Activated T-helper 9 cell treated with anti-CD3 and anti-CD28 coated beads, Interleukin-2, amount 50 U/mL, for 16 hours (primary cell): Measurements from ENCODE around the gene C10orf71.

ENCODE experiments used
- DNase-seq: peaks from one replicate; pipeline ENCODE4 v3.0.0-alpha.2; 2020; ENCODE audit warnings: low read depth

Gene C10orf71

DNA sequence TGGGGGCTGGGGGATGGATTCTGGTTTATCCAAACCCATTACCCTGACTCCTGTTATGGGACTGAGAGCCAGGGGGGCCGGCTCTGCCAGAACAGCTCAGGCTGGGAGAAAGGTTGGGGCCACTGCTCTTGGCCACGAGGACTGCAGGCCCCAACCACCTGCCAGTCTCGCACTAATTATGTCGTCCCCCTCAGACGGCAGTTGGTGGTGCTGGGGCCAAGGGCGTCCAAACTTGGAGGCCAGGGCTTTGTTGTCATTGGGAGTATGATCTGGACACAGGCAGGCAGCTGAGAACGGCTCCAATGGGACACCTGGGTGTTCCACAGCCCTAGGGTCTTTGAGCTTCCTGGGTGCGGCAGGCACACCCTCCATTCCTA, 62.2 kb downstream of the C10orf71 start:
- DNase-seq = no peak

DNA sequence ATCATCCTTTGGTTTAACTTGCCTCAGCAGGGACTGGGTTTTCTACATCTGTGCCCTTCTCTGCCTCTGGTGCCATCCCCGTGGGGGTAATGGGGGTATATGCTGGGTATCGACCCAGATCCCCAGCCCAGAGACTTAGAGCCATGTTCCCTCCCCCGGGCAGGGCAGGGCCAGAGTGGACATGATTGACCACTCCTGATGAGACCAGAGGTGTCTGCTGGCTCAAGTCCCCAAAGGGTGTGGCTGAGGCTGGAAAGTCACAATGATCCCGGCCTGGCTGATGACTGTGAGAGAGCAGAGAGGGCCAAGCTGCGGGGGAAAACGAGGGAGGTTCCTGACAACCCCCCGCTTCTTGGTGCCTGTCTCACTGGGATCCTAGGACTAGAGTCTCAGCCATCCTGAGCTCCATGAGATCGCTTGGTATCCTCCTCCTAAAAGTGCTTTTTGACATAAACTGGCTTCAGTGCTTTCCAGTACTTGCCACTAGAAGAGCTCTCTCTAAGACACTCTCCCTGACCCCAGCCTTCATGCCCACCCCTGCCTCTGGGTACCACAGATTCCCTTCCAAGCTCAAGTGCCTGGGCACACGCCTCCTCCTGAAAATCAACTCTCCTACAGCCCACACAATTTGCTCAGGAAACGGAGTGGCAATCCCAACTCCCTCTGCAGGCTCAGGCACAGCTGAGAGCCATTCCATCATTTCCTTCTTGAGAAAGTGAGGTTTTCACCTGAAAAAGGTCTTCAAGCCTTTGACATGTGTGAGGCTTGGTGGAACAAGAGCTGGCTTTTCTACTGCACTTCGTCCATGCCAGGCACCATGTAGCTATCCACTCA, 63.0 kb downstream of the C10orf71 start:
- no peak for DNase-seq

DNA sequence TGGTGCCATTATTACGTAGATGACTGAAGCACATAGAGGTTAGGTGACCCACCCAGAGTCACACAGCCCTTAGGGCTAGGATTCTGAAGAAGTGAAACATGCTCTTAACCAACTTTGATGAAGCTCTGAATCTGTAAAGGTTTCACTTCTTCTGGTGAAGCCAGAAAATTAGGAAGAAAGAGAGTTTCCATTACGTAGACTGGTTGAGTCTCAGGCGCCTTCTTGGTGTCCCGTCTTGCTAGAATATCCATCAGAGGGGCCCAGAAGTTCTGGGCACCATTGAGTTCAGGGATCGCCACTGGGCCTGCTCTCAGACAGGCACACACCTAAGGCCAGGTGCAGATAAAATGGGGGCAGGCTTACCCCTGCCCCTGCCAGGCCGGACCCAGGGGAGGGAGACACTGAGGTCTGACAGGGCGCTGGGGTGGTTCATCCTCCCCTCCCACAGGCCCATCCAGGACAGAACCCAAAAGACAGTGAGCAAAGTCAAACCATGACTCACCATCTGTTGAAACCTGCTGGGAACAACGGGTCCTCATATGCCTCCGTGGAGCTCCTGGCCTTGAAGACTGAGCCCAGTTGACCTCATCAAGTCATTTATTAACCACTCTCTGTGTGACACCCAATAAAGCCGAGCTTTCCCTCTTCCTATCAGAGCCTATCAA, 63.8 kb downstream of the C10orf71 start:
- DNase-seq = no peak

DNA sequence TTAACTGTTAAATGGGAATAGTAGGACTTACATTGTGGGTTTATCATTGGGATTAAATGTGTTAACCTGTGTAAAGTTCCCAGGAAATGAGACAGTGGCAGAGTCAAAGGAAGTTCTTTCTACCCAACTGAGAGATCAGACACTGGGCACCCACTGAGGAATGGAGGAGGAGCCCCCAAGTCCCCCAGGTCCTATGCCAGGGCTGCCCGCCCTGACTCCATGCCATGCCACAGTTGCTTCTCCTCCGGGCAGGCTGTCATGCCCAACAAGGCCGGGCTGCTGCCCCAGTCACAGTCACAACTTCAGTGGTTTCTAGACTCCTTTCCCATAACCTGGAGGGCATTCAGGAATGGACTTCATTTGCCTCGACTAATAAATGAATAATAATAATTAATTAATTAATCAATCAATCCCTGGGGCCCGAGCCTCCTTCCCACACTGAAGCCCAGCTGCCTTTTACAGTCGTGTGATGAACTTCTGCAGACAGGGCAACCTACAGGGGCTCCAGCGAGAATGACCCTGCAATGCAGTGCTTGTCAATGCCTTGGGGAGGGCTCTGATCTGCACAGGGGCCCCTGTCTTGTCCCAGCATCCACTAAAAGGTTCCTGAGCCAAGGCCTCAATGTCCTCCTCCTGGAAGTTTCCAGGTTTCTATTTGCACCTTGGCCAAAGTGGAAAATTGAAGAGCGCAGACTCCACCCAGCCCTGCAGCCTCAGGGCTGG, 64.5 kb downstream of the C10orf71 start:
- no peak for DNase-seq

DNA sequence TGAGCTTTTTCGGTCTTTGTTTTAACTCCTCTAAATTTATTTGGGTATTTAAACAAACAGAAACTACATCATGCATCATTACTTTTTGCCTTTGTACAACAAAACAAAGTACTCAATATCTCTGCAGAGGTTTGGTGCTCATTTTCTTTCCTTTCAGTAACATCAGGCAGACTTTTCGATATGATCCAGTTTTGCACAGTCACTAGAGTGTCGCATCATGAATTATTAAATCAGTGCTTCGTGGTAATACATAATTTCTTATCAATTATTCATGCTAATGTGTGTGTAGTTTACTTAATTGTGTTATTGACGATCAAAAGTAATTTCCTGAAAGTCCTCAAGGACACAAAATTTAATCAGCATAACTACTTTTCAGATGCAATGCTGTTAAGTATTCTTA, 65.1 kb downstream of the C10orf71 start:
- no peak for DNase-seq

DNA sequence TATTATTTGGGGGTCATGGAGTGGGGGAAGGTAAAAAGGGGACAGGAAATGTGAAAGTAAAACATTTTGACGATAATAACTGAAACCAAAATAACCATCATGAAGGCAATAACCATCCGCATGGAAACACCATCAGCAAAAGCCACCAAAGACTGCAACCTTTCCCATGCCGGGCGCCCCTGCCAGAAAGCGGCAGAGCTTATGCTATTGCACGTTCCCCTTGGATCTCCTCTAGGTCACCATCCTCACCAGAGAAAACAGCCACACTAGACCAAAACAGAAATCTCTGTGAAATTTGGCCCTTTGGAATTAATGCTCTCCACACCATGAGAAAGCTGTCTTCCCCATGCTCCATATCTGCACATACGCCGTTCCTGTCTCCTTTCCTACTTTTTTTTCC, 65.8 kb downstream of the C10orf71 start:
- no peak for DNase-seq

DNA sequence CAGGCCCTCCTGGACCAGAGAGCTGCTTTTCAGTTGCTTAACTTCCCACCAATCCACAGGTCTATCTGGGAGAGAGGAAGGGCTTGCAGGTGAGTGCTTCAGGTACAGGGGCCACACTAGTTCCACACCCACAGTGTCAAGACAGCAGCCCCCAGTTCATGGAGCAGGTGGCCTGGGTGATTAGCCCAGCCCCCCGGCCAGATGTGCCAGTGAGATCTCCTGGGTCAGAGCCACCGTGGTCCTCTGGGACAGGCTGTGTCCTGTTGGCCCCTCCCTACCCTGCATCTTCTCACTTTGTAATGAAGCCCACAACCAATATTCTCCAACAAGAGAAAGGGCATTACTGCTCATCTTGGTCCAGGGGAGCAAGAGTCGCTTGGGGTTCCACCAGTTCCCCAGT, 66.3 kb downstream of the C10orf71 start:
- DNase-seq = no peak

DNA sequence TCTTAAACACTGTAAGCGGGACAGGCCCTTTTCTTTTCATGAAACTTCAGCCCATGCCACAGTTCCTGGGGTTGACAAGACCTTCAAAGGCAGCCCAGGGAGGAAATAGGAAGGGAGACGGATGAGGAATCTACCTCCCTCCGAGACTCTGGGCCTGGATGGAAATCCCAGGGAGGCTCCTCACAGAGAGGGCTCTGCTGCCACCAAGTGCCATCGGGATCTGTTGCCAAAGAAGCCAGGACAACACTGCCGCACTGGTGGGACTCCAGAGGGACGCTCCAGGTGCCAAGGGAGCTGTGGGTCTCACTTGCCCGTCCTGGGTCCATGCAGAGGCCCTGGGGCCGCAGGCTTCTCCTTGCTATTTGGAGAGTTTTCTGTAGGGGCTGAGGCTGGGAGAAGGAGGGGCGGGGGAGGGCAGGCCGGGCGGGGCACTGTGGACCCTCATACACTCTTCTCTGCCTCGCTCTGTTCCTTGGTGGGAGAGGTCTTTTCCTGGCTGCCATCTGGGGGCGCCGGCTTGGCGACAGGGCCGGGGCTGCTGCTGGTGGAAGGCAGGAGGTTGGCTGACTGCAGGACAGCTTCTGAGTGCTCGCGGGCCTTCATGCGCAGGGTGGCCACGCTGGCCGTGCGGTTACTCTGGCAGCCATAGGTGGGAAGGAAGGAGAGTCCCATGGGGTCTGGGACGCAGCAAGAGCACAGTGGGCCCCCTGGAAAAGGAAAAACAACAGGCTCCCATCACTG, 66.9 kb downstream of the C10orf71 start:
- DNase-seq = no peak

DNA sequence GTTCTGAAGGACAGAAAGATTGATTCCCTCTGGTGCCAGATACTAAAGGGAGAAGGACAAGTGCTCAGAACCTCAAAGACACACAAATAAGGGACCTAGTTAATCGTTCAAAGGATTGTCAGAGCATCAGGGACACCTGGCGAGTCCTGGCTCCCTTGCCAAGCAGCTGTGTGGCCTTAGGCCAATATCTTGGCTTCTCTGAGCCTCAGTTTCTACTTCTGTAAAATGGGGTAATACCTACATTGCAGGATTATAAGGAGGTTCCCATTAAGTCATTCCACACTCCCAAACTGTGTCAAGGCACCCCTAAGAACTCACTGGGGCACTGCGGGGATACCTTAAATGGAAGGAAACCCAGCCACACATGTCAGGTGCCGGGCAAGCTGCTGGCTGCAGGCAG, 67.5 kb downstream of the C10orf71 start:
- no peak for DNase-seq

DNA sequence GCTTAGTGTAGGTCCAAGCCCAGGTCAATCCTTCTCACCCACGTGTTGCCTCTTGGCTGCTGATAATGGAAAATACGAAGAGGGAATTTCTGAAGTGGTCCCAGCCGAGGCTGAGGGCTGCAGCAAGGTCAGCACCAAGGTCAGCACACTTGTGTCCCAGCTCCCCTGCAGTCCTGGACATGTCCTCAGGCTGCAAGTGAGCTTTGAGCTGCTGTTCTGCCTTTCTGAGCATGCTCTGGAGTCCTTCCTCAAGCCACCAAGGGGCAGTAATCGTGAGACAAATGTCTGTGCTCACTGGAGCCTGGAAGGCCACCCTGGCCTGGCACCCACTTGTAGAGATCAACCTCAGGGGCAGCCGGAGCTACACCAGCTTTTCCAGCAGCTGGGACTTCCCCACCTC, 68.6 kb downstream of the C10orf71 start:
- DNase-seq = no peak

DNA sequence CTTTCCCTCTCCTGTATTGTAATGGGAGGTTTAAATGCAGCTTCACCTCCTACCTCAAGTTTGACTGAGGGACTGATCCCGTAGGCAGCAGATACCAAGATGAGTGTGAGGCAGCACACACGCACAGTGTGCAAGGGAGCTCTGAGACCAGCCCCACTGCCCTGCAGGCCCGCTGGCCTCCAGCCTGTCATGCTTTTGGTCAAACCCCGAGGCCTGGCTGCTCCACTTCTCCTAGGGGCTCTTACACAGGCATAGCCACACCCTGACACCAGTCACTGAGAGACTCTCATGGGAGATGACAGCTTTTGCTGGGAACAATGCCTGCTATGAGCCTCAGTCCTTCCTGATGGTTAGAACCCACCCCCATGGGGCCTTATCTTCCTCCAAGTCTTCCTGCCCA, 69.3 kb downstream of the C10orf71 start:
- DNase-seq = no peak

DNA sequence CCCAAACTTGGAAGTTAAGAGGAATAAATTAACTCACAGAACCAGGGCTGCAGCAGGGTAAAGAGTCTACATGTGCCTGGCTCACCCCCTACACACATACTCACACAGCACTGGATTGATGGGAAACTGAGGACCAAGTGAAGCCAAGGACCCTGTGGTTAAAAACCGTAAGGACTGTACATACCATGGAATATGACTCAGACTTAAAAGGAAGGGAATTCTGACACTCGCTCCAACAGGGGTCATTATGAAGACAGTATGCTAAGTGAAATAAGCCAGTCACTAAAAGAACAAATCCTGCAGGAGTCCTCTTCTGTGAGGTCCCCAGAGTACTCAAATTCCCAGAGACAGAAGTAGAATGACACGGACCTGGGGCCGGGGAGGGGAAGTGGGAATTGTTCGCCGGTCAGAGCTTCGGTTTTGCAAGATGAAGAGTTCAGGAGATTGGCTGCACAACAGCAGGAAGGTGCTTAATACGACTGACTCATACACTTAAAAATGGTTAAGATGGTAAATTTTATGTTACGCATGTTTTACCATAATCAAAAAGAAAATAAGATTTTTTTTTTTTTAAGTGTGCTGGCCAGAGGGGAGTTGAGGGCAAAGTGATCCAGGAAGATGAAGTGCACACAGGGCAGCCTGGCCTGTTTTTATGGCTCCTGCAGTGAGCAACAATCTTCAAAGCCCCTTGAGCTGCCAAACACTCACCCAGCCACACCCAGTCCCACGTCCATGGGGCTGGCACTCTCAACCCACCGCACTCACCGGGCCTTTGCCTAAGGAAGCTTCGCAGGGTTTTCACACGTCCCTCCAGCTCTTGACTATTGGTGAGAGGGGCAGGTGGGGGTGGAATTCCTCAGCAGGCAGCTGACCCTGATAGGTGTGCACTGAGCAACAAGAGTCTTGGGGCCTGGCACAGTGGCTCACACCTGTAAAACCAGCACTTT, 70.5 kb downstream of the C10orf71 start:
- DNase-seq = no peak

DNA sequence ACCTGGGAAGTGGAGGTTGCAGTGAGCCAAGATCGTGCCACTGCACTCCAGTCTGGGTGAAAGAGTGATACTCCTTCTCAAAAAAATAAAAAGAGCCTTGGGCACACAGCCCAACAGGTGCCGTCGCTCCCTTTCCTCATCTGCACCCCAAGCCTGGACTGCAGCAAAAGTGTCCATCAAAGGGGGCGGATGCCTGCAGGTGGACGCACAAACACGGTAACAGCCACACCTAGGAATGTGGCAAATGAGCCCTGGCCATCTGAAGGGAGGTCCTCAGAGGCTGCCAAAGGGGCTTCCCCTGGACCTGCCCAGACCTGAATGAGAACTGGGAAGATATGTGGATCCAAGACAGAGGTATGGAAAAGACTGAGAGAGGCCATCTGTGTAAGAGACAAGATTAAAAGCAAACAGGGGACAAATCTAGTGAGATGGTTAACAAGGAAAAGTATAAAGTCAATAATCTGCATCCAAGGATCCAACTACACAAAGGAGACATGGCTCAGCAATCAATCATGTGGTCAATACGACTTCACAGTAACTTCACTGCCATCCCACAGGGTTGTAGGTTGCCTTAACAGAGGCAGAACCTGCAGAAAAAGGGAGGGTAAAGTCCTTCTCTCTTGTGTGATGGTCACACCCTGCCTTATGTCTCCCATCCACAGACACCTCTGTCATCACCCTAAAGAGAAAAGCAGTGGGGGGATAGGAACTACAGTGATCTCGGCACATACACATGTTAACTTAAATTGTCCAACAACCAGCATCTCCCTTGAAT, 71.5 kb downstream of the C10orf71 start:
- DNase-seq = no peak

DNA sequence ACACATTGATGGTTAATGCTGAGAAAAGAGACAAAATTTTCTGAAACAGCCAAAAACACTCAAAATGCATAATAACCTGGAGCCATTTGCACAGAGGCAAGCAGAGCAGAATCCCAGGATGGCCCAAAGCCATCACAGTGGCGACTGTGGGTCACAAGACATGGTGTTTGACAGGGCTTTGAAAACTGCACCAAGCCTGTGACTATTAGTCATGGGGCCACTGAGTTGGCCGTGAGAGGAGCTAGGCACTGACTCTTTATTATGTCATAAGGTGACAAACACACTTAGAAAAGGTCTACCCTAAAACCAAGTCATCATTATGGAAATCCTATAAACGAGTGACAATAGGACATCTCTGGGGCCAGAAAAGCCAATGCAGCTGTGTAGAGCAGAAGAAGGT, 73.0 kb downstream of the C10orf71 start:
- DNase-seq = no peak

DNA sequence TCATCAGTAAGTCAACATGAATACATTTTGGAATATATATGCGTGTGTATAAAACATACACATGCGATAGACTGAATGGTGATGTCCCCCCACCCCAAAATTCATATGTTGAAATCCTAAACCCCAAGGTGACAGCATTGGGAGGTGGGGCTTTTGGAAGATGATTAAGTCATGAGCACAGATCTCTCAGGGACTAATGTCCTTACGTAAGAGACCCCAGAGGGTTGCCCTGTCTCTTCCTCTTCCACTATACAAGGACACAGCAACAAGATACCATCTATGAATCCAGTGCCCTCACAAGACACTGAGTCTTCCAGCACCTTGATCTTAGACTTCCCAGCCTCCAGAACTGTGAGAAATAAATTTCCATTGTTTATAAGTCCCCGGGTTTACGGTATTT, 74.4 kb downstream of the C10orf71 start:
- no peak for DNase-seq

DNA sequence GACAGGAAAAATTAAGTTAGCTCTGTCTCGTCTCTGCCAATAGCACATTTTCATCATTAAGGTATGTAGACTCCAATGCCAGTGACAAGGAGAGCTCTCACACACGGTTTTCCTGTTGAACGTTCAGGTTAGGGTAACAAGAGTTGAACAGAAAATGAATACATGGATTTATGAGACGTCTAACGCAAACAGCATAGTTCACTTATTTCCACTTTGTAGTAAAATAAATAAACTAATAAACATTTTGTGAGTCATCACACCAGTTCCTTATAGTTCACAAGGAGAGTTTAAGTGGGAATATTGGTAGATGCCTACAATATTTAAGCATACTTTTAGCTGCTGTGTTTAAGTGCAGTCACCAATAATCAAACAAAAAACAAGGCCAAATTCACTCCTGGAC, 75.8 kb downstream of the C10orf71 start:
- no peak for DNase-seq

DNA sequence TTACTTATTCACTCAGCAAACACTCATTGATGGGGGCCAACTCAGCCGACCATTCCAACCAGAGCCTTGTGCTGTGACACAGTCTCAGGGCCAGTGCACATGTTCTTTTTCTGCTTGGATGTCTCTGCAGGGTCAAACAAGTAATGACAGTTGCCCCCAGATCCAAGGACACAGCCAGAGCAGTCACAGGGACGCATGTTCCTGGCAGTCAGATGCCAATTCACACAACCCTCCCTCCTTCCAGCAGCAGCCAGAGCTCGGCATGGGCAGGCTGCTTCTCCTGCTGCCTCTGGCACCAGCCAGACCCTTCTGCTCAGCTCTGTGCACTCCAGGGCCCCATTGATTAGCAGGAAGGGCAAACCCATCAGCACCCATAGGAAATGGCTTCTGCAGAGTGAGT, 76.6 kb downstream of the C10orf71 start:
- no peak for DNase-seq
